ES-I3 (cell line): ENCODE measurements around the gene HMX1.

Experiments
- H3K36me3 ChIP-seq: 2 replicates; pipeline ENCODE4 v1.6.1; 2013; ENCODE audit warnings: mild to moderate bottlenecking, low read length, control low read depth, moderate library complexity; ENCODE audit not compliant: insufficient read depth
- H3K4me1 ChIP-seq: 2 replicates; pipeline ENCODE4 v1.6.1; 2013; ENCODE audit warnings: mild to moderate bottlenecking, control low read depth, low read length; ENCODE audit not compliant: insufficient read depth
- H3K9ac ChIP-seq: 2 replicates; pipeline ENCODE4 v1.6.1; 2013; ENCODE audit warnings: low read depth, mild to moderate bottlenecking, low read length, moderate library complexity
- H3K9me3 ChIP-seq: 2 replicates; pipeline ENCODE4 v1.6.1; 2013; ENCODE audit warnings: mild to moderate bottlenecking, low read length, moderate library complexity; ENCODE audit not compliant: control insufficient read depth, insufficient read depth

Gene HMX1

GRCh38 chr4:8913121-8913857 lies 41.6 kb upstream of the HMX1 start:
- Histone ChIP-seq H3K9me3 (no peaks in the 10 kb centered on the region), H3K9ac (no peak overlapping the region), H3K4me1 (no peaks in the 10 kb centered on the region), H3K36me3 (no peaks in the 10 kb centered on the region)

- no peaks in the 10 kb centered on the region for H3K4me1 ChIP-seq
- no peak overlapping the region for H3K9ac ChIP-seq
- no peaks in the 10 kb centered on the region for H3K36me3 ChIP-seq
- no peaks in the 10 kb centered on the region for H3K9me3 ChIP-seq
Observed at GRCh38 chr4:8912506-8912905, 40.9 kb upstream of the HMX1 start.

- Histone ChIP-seq H3K9me3 (no peaks in the 10 kb centered on the region), H3K9ac (no peak overlapping the region), H3K36me3 (no peaks in the 10 kb centered on the region), H3K4me1 (no peaks in the 10 kb centered on the region)
Observed at GRCh38 chr4:8912089-8912455, 40.4 kb upstream of the HMX1 start.

- no peaks in the 10 kb centered on the region for H3K4me1 ChIP-seq
- H3K36me3 ChIP-seq = no peaks in the 10 kb centered on the region
- H3K9me3 ChIP-seq = no peaks in the 10 kb centered on the region
- H3K9ac ChIP-seq = no peak overlapping the region
Observed at GRCh38 chr4:8911316-8912088, 39.9 kb upstream of the HMX1 start.

GRCh38 chr4:8910822-8911315 lies 39.2 kb upstream of the HMX1 start:
- H3K9ac ChIP-seq = no peak overlapping the region
- no peaks in the 10 kb centered on the region for H3K9me3 ChIP-seq
- no peaks in the 10 kb centered on the region for H3K36me3 ChIP-seq
- H3K4me1 ChIP-seq = no peaks in the 10 kb centered on the region

GRCh38 chr4:8910100-8910821 lies 38.6 kb upstream of the HMX1 start:
- H3K4me1 ChIP-seq = no peaks in the 10 kb centered on the region
- H3K9ac ChIP-seq = no peak overlapping the region
- no peaks in the 10 kb centered on the region for H3K9me3 ChIP-seq
- H3K36me3 ChIP-seq = no peaks in the 10 kb centered on the region

- H3K9me3 ChIP-seq = no peaks in the 10 kb centered on the region
- H3K36me3 ChIP-seq = no peaks in the 10 kb centered on the region
- no peaks in the 10 kb centered on the region for H3K4me1 ChIP-seq
- no peak overlapping the region for H3K9ac ChIP-seq
Observed at GRCh38 chr4:8909548-8909947, 37.9 kb upstream of the HMX1 start.

- H3K9ac ChIP-seq = no peak overlapping the region
- H3K36me3 ChIP-seq = no peaks in the 10 kb centered on the region
- no peaks in the 10 kb centered on the region for H3K4me1 ChIP-seq
- no peaks in the 10 kb centered on the region for H3K9me3 ChIP-seq
Observed at GRCh38 chr4:8908206-8908893, 36.7 kb upstream of the HMX1 start.

- Histone ChIP-seq H3K9me3 (no peaks in the 10 kb centered on the region), H3K4me1 (no peaks in the 10 kb centered on the region), H3K36me3 (no peaks in the 10 kb centered on the region), H3K9ac (no peak overlapping the region)
Observed at GRCh38 chr4:8907596-8908205, 36.1 kb upstream of the HMX1 start.

- H3K4me1 ChIP-seq = no peaks in the 10 kb centered on the region
- no peaks in the 10 kb centered on the region; the same call in 1 of the 2 replicates for H3K9me3 ChIP-seq
- H3K9ac ChIP-seq = no peak overlapping the region
- no peaks in the 10 kb centered on the region for H3K36me3 ChIP-seq
Observed at GRCh38 chr4:8906991-8907595, 35.5 kb upstream of the HMX1 start.

GRCh38 chr4:8906668-8906970 lies 35.0 kb upstream of the HMX1 start:
- no peaks in the 10 kb centered on the region for H3K4me1 ChIP-seq
- H3K9me3 ChIP-seq = no peaks in the 10 kb centered on the region; the same call in 1 of the 2 replicates
- H3K9ac ChIP-seq = no peak overlapping the region
- H3K36me3 ChIP-seq = no peaks in the 10 kb centered on the region

- no peaks in the 10 kb centered on the region for H3K4me1 ChIP-seq
- no peaks in the 10 kb centered on the region for H3K36me3 ChIP-seq
- H3K9me3 ChIP-seq = peaks cover 2% of the 10 kb centered on the region; the same call in 1 of the 2 replicates
- no peak overlapping the region for H3K9ac ChIP-seq
Observed at GRCh38 chr4:8905773-8906667, 34.4 kb upstream of the HMX1 start.

GRCh38 chr4:8905226-8905772 lies 33.7 kb upstream of the HMX1 start:
- H3K36me3 ChIP-seq = no peaks in the 10 kb centered on the region
- no peak overlapping the region for H3K9ac ChIP-seq
- H3K9me3 ChIP-seq = peaks cover 5% of the 10 kb centered on the region; the same call in 1 of the 2 replicates
- no peaks in the 10 kb centered on the region for H3K4me1 ChIP-seq
